GM21423 (cell line): Measurements from ENCODE around the gene NOP53.
"Not testable (repeated sequence)": the region's sequence is repeated elsewhere in the genome, so short reads cannot be mapped to it uniquely, and the experiment has no call there.

ENCODE experiments used
- ATAC-seq: cut with Tn5 transposase; IDR thresholded peaks from one replicate; pipeline ENCODE4 v1.9.1; 2021; ENCODE audit warnings: mild to moderate bottlenecking, moderate library complexity; ENCODE audit not compliant: unreplicated experiment

The NOP53 gene

GRCh38 chr19:47752440-47753211, 7.3 kb downstream of the NOP53 start:
- no peak for ATAC-seq

GRCh38 chr19:47754206-47755064, 9.1 kb downstream of the NOP53 start:
- no peak for ATAC-seq

- ATAC-seq = no peak
Observed at GRCh38 chr19:47755065-47755761, 9.9 kb downstream of the NOP53 start.

GRCh38 chr19:47755762-47756626, 10.6 kb downstream of the NOP53 start:
- ATAC-seq = no peak

GRCh38 chr19:47756627-47756929, 11.2 kb downstream of the NOP53 start:
- no peak for ATAC-seq

- ATAC-seq = no peak
Observed at GRCh38 chr19:47756953-47757608, 11.7 kb downstream of the NOP53 start.

- no peak for ATAC-seq
Observed at GRCh38 chr19:47757617-47758442, 12.5 kb downstream of the NOP53 start.

- ATAC-seq = no peak
Observed at GRCh38 chr19:47758443-47758804, 13.1 kb downstream of the NOP53 start.

GRCh38 chr19:47760632-47760999, 15.3 kb downstream of the NOP53 start:
- ATAC-seq = no peak

- ATAC-seq = no peak
Observed at GRCh38 chr19:47761566-47761965, 16.2 kb downstream of the NOP53 start.

GRCh38 chr19:47762151-47762550, 16.8 kb downstream of the NOP53 start:
- no peak for ATAC-seq

GRCh38 chr19:47762615-47763308, 17.4 kb downstream of the NOP53 start:
- no peak for ATAC-seq

- not testable (repeated sequence) for ATAC-seq
Observed at GRCh38 chr19:47764705-47765104, 19.4 kb downstream of the NOP53 start.

- ATAC-seq = no peak
Observed at GRCh38 chr19:47765523-47766358, 20.4 kb downstream of the NOP53 start.

GRCh38 chr19:47766359-47766620, 20.9 kb downstream of the NOP53 start:
- no peak for ATAC-seq

GRCh38 chr19:47766670-47767069, 21.3 kb downstream of the NOP53 start:
- ATAC-seq = no peak

GRCh38 chr19:47767349-47767748, 22.0 kb downstream of the NOP53 start:
- ATAC-seq = no peak

- no peak for ATAC-seq
Observed at GRCh38 chr19:47768604-47769003, 23.3 kb downstream of the NOP53 start.
